PC-9 (cell line): Measurements from ENCODE around the gene STAT5B. TPM values are rescaled to one million over a fixed set of nuclear protein-coding genes. Genes with fewer than 3 reads are reported as not detected.

Experiments used
- BruUV-seq: library from RNA; stranded (reverse); fragments of 400-500 nt; replicated peaks from 2 replicates; lab custom pipeline; 2021; lab: Mats Ljungman, UMichigan
- CTCF ChIA-PET: fragments of 300-600 bp; sonication (Branson Sonifier 250); formaldehyde crosslinking; loops from one replicate; lab custom pipeline; 2022; ENCODE audit warnings: antibody characterized with exemption; lab: Charles Lee
- POLR2A ChIA-PET: fragments of 300-600 bp; sonication (Branson Sonifier 250); formaldehyde crosslinking; loops from one replicate; lab custom pipeline; 2022; ENCODE audit warnings: antibody characterized with exemption; ENCODE audit not compliant: unreplicated experiment; lab: Charles Lee
- DNase-seq, 2 experiments: peaks; one replicate each; pipeline versions ENCODE4 v3.0.0 to v3.0.0-alpha.2; 2015 to 2022; ENCODE audit warnings: mixed read lengths in 1 of 2
- H2AFZ ChIP-seq: fragments of 200-600 bp; sonication (generic); 2 replicates; pipeline ENCODE4 v1.8.1; 2017; ENCODE audit warnings: antibody characterized with exemption
- H3F3A ChIP-seq: fragments of 200-600 bp; sonication (generic); 2 replicates; pipeline ENCODE4 v1.8.1; 2017; ENCODE audit warnings: antibody characterized with exemption, mild to moderate bottlenecking, low read depth; ENCODE audit not compliant: insufficient read depth
- H3K27ac ChIP-seq: fragments of 200-600 bp; sonication (generic); 2 replicates; pipeline ENCODE4 v1.6.1; 2016; ENCODE audit warnings: mixed run types
- H3K27me3 ChIP-seq: fragments of 200-600 bp; sonication (generic); 2 replicates; pipeline ENCODE4 v1.6.1; 2016; ENCODE audit warnings: low read depth, mixed run types; ENCODE audit not compliant: insufficient read depth
- H3K36me3 ChIP-seq: fragments of 200-600 bp; sonication (generic); 2 replicates; pipeline ENCODE4 v1.6.1; 2016; ENCODE audit warnings: low read depth, mixed run types
- H3K4me1 ChIP-seq: fragments of 200-600 bp; sonication (generic); replicated peaks from 2 replicates; pipeline ENCODE4 v1.6.1; 2016; ENCODE audit warnings: mixed run types; ENCODE audit not compliant: insufficient read depth
- H3K4me2 ChIP-seq: fragments of 200-600 bp; sonication (generic); 2 replicates; pipeline ENCODE4 v1.6.1; 2017; ENCODE audit warnings: mixed run types
- H3K4me3 ChIP-seq: fragments of 200-600 bp; sonication (generic); 2 replicates; pipeline ENCODE4 v1.6.1; 2016; ENCODE audit warnings: mixed run types
- H3K79me2 ChIP-seq: fragments of 200-600 bp; sonication (generic); 2 replicates; pipeline ENCODE4 v1.6.1; 2017; ENCODE audit warnings: low read depth, mixed run types
- H3K9me2 ChIP-seq: fragments of 200-600 bp; sonication (generic); 2 replicates; pipeline ENCODE4 v1.8.1; 2017; ENCODE audit warnings: mild to moderate bottlenecking; ENCODE audit not compliant: insufficient read depth
- H3K9me3 ChIP-seq: fragments of 200-600 bp; sonication (generic); 2 replicates; pipeline ENCODE4 v1.8.1; 2016; ENCODE audit warnings: low read depth; ENCODE audit not compliant: insufficient read depth
- H4K20me1 ChIP-seq: fragments of 200-600 bp; sonication (generic); 2 replicates; pipeline ENCODE4 v1.8.1; 2017; ENCODE audit not compliant: insufficient read depth
- EZH2 ChIP-seq: fragments of 200-600 bp; sonication (generic); IDR thresholded peaks from 2 replicates; pipeline ENCODE4 v1.8.0; 2017; ENCODE audit warnings: antibody characterized with exemption, low read depth
- intact Hi-C: fragments of 100-400 bp; cut with micrococcal nuclease; formaldehyde crosslinking; loops from one replicate; pipeline ENCODE4 v1.10.0; 2022; ENCODE audit not compliant: unreplicated experiment
- total RNA-seq: library from RNA; stranded (reverse); gene quantifications from 2 replicates; pipeline ENCODE4 v1.2.3, GENCODE V29; 2021
- TF ChIP-seq, protein P1 (sequence below): fragments of 200-600 bp; sonication (generic); conservative IDR thresholded peaks from 2 replicates; pipeline ENCODE4 v1.6.1; 2017; ENCODE audit warnings: mixed run types, antibody characterized with exemption, mild to moderate bottlenecking, moderate library complexity

Gene STAT5B
- total RNA-seq, 1 experiment from 2014 or later, result 19.5 TPM

DNA sequence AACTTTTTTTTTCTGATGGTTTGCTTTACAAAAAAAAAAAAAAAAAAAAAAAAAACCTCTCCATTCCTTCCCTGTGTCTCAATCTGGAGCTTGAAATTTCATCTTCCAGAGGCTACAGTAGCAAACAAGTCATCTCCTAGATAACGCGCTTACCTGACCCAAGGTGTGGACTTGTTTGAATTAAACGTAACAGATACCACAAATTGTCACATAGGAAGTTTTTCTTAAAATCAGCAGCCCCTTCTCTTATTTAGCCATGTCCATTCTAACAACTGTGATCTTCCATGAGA, 2.0 kb downstream of the STAT5B start:
- Histone ChIP-seq H3K9me3 (no peaks in the 10 kb centered on the region), H3K4me1 (peaks cover 24% of the 10 kb centered on the region), H3K27me3 (no peaks in the 10 kb centered on the region), H3K79me2 (peaks cover 57% of the 10 kb centered on the region), H4K20me1 (no peaks in the 10 kb centered on the region), H3K36me3 (no peaks in the 10 kb centered on the region), H3K9me2 (no peaks in the 10 kb centered on the region), H3K4me3 (0 out of 2 replicates have a peak overlapping the region, but pooled peaks have one; percentile 83), H3K27ac (no peak overlapping the region), H2AFZ (no peak overlapping the region), H3K4me2 (peak overlapping the region; percentile 99), H3F3A (peaks cover 11% of the 10 kb centered on the region; the same call in 1 of the 2 replicates)
- ChIA-PET POLR2A (no interaction called here), CTCF (no interaction called here)
- TF ChIP-seq, protein P1, sequence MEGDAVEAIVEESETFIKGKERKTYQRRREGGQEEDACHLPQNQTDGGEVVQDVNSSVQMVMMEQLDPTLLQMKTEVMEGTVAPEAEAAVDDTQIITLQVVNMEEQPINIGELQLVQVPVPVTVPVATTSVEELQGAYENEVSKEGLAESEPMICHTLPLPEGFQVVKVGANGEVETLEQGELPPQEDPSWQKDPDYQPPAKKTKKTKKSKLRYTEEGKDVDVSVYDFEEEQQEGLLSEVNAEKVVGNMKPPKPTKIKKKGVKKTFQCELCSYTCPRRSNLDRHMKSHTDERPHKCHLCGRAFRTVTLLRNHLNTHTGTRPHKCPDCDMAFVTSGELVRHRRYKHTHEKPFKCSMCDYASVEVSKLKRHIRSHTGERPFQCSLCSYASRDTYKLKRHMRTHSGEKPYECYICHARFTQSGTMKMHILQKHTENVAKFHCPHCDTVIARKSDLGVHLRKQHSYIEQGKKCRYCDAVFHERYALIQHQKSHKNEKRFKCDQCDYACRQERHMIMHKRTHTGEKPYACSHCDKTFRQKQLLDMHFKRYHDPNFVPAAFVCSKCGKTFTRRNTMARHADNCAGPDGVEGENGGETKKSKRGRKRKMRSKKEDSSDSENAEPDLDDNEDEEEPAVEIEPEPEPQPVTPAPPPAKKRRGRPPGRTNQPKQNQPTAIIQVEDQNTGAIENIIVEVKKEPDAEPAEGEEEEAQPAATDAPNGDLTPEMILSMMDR, result no peak
- no peak for TF ChIP-seq EZH2
- no TSS peak for BruUV-seq
- intact Hi-C loops, result no loop called here
- DNase-seq, result no peak

DNA sequence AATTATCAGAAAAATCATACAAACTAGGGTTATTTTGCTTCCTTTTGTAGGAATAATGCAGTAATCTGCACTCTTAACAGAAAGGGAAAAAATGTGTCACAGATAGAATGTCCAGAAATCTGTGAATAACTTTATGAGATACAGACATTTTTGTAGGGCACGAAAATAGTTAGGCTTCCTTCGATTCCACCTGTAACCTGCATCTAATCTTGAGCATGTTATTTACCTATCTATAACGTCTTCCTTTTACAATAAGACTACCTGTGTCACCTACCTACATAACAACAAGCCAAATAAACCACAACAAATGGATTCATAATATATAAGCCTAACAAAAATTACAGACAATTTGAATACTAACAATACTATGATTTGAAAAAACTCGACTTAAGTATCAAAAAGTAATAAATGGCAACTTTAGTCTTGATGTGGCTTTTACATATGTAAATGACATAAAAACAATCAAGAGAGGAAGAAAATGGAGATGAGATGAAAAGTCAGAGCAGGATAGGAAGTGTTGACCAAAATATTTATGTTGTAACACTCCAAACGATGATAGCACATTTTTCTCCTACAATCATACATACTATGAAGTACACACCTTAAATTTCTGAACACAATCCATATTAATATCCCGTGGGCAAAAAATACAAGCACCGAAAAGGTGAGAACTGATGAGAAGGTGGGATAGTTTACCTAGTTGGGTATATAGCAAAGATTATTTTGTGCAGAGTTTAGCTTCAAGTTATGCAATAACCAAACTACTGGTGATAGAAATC, 2.5 kb downstream of the STAT5B start:
- no peak for TF ChIP-seq EZH2
- TF ChIP-seq, protein P1, result no peak
- no peak overlapping the region for H2AFZ ChIP-seq
- BruUV-seq, result no TSS peak
- peak overlapping the region; percentile 24; the same call in 1 of the 2 replicates for H3K4me2 ChIP-seq
- H3K27me3 ChIP-seq, result no peaks in the 10 kb centered on the region
- no peak for DNase-seq
- no peaks in the 10 kb centered on the region for H3K9me2 ChIP-seq
- no peaks in the 10 kb centered on the region for H3K9me3 ChIP-seq
- H3K36me3 ChIP-seq, result no peaks in the 10 kb centered on the region
- H3K79me2 ChIP-seq, result peaks cover 58% of the 10 kb centered on the region
- no peak overlapping the region for H3K27ac ChIP-seq
- H3K4me3 ChIP-seq, result no peak overlapping the region
- peaks cover 11% of the 10 kb centered on the region; the same call in 1 of the 2 replicates for H3F3A ChIP-seq
- intact Hi-C loops, result no loop called here
- CTCF ChIA-PET, result no interaction called here
- H3K4me1 ChIP-seq, result peaks cover 25% of the 10 kb centered on the region
- no peaks in the 10 kb centered on the region for H4K20me1 ChIP-seq
- POLR2A ChIA-PET, result no interaction called here

DNA sequence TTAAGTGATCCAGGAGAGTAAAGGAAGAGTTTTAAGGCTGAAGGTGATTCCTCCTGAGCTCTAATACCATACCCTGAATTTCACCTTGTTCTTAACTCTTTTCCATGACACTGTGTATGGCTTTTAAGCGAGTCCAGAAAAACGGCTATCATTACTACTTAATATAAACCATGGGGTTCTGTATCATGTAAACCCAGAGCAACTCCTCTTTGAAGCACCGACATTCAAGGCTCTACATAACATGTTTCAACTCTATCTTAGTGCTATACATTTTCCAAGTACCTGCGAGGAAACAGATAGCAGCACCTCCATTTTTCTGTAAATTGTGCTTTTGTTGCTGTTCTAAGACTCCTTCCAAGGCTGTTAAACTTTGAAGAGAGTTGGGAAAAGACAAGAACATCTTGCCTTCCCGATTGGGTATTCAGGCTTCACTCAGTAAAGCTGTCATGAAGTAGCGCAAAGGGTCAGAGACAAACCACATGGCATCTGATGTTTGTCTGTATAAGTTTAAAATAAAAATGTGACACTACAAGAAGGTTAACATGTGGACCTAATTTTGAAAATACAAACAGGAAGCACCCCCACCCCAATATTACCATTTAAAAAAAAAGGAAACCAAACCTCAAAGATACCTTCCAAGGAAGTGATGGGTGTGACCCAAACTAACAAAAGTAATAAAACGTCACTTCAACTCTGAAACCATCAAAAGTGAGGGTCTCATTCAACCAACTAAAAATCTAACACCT, 3.9 kb downstream of the STAT5B start:
- BruUV-seq, result no TSS peak
- no peak for DNase-seq
- no peaks in the 10 kb centered on the region for H4K20me1 ChIP-seq
- peaks cover 14% of the 10 kb centered on the region for H3F3A ChIP-seq
- H3K4me1 ChIP-seq, result peaks cover 32% of the 10 kb centered on the region
- no peak overlapping the region for H3K27ac ChIP-seq
- CTCF ChIA-PET, result interaction anchor here (0.6 kb wide), 1 partner anchor 43 kb away, joined by 3 read pairs; no protein-coding TSS in a partner anchor
- no peaks in the 10 kb centered on the region for H3K9me3 ChIP-seq
- no peaks in the 10 kb centered on the region for H3K9me2 ChIP-seq
- no peaks in the 10 kb centered on the region for H3K27me3 ChIP-seq
- H3K79me2 ChIP-seq, result peaks cover 65% of the 10 kb centered on the region
- TF ChIP-seq EZH2, result no peak
- TF ChIP-seq, protein P1, result no peak
- no peaks in the 10 kb centered on the region for H3K36me3 ChIP-seq
- H3K4me3 ChIP-seq, result no peak overlapping the region
- POLR2A ChIA-PET, result no interaction called here
- H3K4me2 ChIP-seq, result no peak overlapping the region
- intact Hi-C loops, result no loop called here
- no peak overlapping the region for H2AFZ ChIP-seq
